Body of pancreas (tissue), 4 donors: ENCODE measurements around the gene SETDB2.

Experiments used
- CTCF ChIP-seq, 7 experiments: fragments of 450-650 bp in 4 of 7; fragments of 200-600 bp in 3 of 7; sonication (generic) in 3 of 7; IDR thresholded peaks; one replicate each; pipeline ENCODE4 v1.5.1; 2016 to 2019; ENCODE audit warnings: antibody characterized with exemption in 7 of 7
- POLR2A ChIP-seq, 3 donors: fragments of 450-650 bp; IDR thresholded peaks; one replicate each; pipeline ENCODE4 v1.6.1; 2016; ENCODE audit warnings: antibody characterized with exemption in 3 of 3, mild to moderate bottlenecking in 2 of 3

- no peak for TF ChIP-seq CTCF (IDR thresholded peaks at IDR 0.05)
- no peak for TF ChIP-seq POLR2A (IDR thresholded peaks at IDR 0.05)
Measured at GRCh38 chr13:49459580-49459979, 15.5 kb downstream of the SETDB2 start.
